ENCODE results near the gene SESTD1. TPM values are rescaled to one million over a fixed set of nuclear protein-coding genes. Genes with fewer than 3 reads are reported as not detected.
"Not testable (repeated sequence)": the region's sequence is repeated elsewhere in the genome, so short reads cannot be mapped to it uniquely, and the experiment has no call there.

The SESTD1 gene
- total RNA-seq, 1 experiment from 2014 or later = 208 TPM

- Histone ChIP-seq H3K4me2 (no peak overlapping the region), H3K27ac (no peak overlapping the region), H3F3A (ENCODE audit: insufficient read depth, low read depth) (no peaks in the 10 kb centered on the region), H3K9me3 (ENCODE audit: insufficient read depth, low read depth) (peaks cover 35% of the 10 kb centered on the region), H3K4me1 (replicated peaks; ENCODE audit: insufficient read depth) (no peaks in the 10 kb centered on the region), H3K4me3 (no peak overlapping the region), H4K20me1 (ENCODE audit: insufficient read depth) (no peaks in the 10 kb centered on the region), H3K79me2 (ENCODE audit: low read depth) (peaks cover 97% of the 10 kb centered on the region), H2AFZ (no peak overlapping the region), H3K36me3 (ENCODE audit: low read depth) (peaks cover 4% of the 10 kb centered on the region; the same call in 1 of the 2 replicates), H3K9me2 (ENCODE audit: insufficient read depth) (no peaks in the 10 kb centered on the region), H3K27me3 (ENCODE audit: insufficient read depth, low read depth) (no peaks in the 10 kb centered on the region)
- no peak for TF ChIP-seq EZH2 (IDR thresholded peaks at IDR 0.05; ENCODE audit: low read depth)
- no peak for TF ChIP-seq CTCF (conservative IDR thresholded peaks at IDR 0.05)
- intact Hi-C loops (cut with micrococcal nuclease; ENCODE audit: unreplicated experiment) = no loop called here
- ChIA-PET POLR2A (ENCODE audit: unreplicated experiment) (no interaction called here), CTCF (no interaction called here)
- no peak for DNase-seq
- BruUV-seq (replicated peaks) = no TSS peak
Measured at GRCh38 chr2:179211355-179211754, 53.3 kb downstream of the SESTD1 start.

DNA sequence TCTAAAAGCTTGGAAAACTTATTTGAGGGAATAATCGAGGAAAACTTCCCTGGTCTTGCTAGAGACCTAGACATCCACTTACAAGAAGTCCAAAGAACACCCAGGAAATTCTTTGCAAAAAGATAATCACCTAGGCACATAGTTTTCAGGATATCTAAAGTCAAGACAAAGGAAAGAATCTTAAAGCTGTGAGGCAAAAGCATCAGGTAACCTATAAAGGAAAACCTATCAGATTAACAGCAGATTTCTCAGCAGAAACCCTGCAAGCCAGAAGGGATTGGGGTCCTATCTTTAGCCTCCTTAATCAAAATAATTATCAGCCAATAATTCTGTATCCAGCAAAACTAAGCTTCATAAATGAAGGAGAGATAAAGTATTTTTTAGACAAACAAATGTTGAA, 56.4 kb downstream of the SESTD1 start:
- H3K9me3 ChIP-seq (ENCODE audit: insufficient read depth, low read depth) = peaks cover 50% of the 10 kb centered on the region
- H3F3A ChIP-seq (ENCODE audit: insufficient read depth, low read depth); POLR2A ChIA-PET (ENCODE audit: unreplicated experiment); intact Hi-C loops (cut with micrococcal nuclease; ENCODE audit: unreplicated experiment); DNase-seq; H3K27ac ChIP-seq; H2AFZ ChIP-seq; H4K20me1 ChIP-seq (ENCODE audit: insufficient read depth); H3K9me2 ChIP-seq (ENCODE audit: insufficient read depth); BruUV-seq (replicated peaks); H3K27me3 ChIP-seq (ENCODE audit: insufficient read depth, low read depth); H3K36me3 ChIP-seq (ENCODE audit: low read depth); H3K4me3 ChIP-seq; H3K4me2 ChIP-seq; H3K4me1 ChIP-seq (replicated peaks; ENCODE audit: insufficient read depth); CTCF ChIA-PET: not testable (repeated sequence)
- peaks cover 97% of the 10 kb centered on the region for H3K79me2 ChIP-seq (ENCODE audit: low read depth)

- TF ChIP-seq CTCF (conservative IDR thresholded peaks at IDR 0.05) = no peak
- TF ChIP-seq EZH2 (IDR thresholded peaks at IDR 0.05; ENCODE audit: low read depth) = no peak
- no peak for DNase-seq
- Histone ChIP-seq H3K79me2 (ENCODE audit: low read depth) (peaks cover 98% of the 10 kb centered on the region), H3K9me2 (ENCODE audit: insufficient read depth) (no peaks in the 10 kb centered on the region), H3K9me3 (ENCODE audit: insufficient read depth, low read depth) (peaks cover 62% of the 10 kb centered on the region), H3K4me3 (no peak overlapping the region), H3K4me2 (no peak overlapping the region), H3K36me3 (ENCODE audit: low read depth) (peaks cover 17% of the 10 kb centered on the region), H3K27ac (no peak overlapping the region), H3K27me3 (ENCODE audit: insufficient read depth, low read depth) (no peaks in the 10 kb centered on the region), H4K20me1 (ENCODE audit: insufficient read depth) (no peaks in the 10 kb centered on the region; the same call in 1 of the 2 replicates), H2AFZ (no peak overlapping the region), H3K4me1 (replicated peaks; ENCODE audit: insufficient read depth) (no peaks in the 10 kb centered on the region), H3F3A (ENCODE audit: insufficient read depth, low read depth) (peaks cover 4% of the 10 kb centered on the region; the same call in 1 of the 2 replicates)
- no TSS peak for BruUV-seq (replicated peaks)
- ChIA-PET CTCF (no interaction called here), POLR2A (ENCODE audit: unreplicated experiment) (no interaction called here)
- intact Hi-C loops (cut with micrococcal nuclease; ENCODE audit: unreplicated experiment) = no loop called here
Measured at GRCh38 chr2:179207047-179207446, 57.6 kb downstream of the SESTD1 start.

- no peaks in the 10 kb centered on the region for H3K9me2 ChIP-seq (ENCODE audit: insufficient read depth)
- H3K9me3 ChIP-seq (ENCODE audit: insufficient read depth, low read depth) = peaks cover 42% of the 10 kb centered on the region
- no peak overlapping the region for H2AFZ ChIP-seq
- DNase-seq = no peak
- peaks cover 19% of the 10 kb centered on the region for H3K36me3 ChIP-seq (ENCODE audit: low read depth)
- peaks cover 4% of the 10 kb centered on the region; the same call in 1 of the 2 replicates for H3F3A ChIP-seq (ENCODE audit: insufficient read depth, low read depth)
- H3K27ac ChIP-seq = no peak overlapping the region
- H3K4me1 ChIP-seq (replicated peaks; ENCODE audit: insufficient read depth) = no peaks in the 10 kb centered on the region
- ChIA-PET POLR2A (ENCODE audit: unreplicated experiment) (no interaction called here), CTCF (no interaction called here)
- no peak overlapping the region for H3K4me2 ChIP-seq
- no peaks in the 10 kb centered on the region; the same call in 1 of the 2 replicates for H4K20me1 ChIP-seq (ENCODE audit: insufficient read depth)
- no peak overlapping the region for H3K4me3 ChIP-seq
- no TSS peak for BruUV-seq (replicated peaks)
- intact Hi-C loops (cut with micrococcal nuclease; ENCODE audit: unreplicated experiment) = no loop called here
- peaks cover 55% of the 10 kb centered on the region for H3K79me2 ChIP-seq (ENCODE audit: low read depth)
- no peaks in the 10 kb centered on the region for H3K27me3 ChIP-seq (ENCODE audit: insufficient read depth, low read depth)
- TF ChIP-seq EZH2 (IDR thresholded peaks at IDR 0.05; ENCODE audit: low read depth) (no peak), CTCF (conservative IDR thresholded peaks at IDR 0.05) (no peak)
Measured at GRCh38 chr2:179201869-179202268, 62.8 kb downstream of the SESTD1 start.

GRCh38 chr2:179195926-179196590, 68.6 kb downstream of the SESTD1 start:
- BruUV-seq (replicated peaks); POLR2A ChIA-PET (ENCODE audit: unreplicated experiment); H3K27me3 ChIP-seq (ENCODE audit: insufficient read depth, low read depth); DNase-seq; H4K20me1 ChIP-seq (ENCODE audit: insufficient read depth); intact Hi-C loops (cut with micrococcal nuclease; ENCODE audit: unreplicated experiment); H3K27ac ChIP-seq; H3K4me2 ChIP-seq; H3F3A ChIP-seq (ENCODE audit: insufficient read depth, low read depth); H3K9me2 ChIP-seq (ENCODE audit: insufficient read depth); H2AFZ ChIP-seq; H3K4me1 ChIP-seq (replicated peaks; ENCODE audit: insufficient read depth); H3K4me3 ChIP-seq; CTCF ChIA-PET: not testable (repeated sequence)
- Histone ChIP-seq H3K9me3 (ENCODE audit: insufficient read depth, low read depth) (peaks cover 21% of the 10 kb centered on the region; the same call in 1 of the 2 replicates), H3K36me3 (ENCODE audit: low read depth) (peaks cover 13% of the 10 kb centered on the region; the same call in 1 of the 2 replicates), H3K79me2 (ENCODE audit: low read depth) (peaks cover 47% of the 10 kb centered on the region)
